ENCODE results near the gene RNF19B. TPM values are rescaled to one million over a fixed set of nuclear protein-coding genes. Genes with fewer than 3 reads are reported as not detected.
A peak's percentile ranks its signal among the peaks of the same experiment; 100 is the strongest.
"Not testable (repeated sequence)": the region's sequence is repeated elsewhere in the genome, so short reads cannot be mapped to it uniquely, and the experiment has no call there.

The RNF19B gene
- total RNA-seq, 1 donor from 2014 or later: 33.3 TPM

GRCh38 chr1:32973458-32973857 lies 8.8 kb upstream of the RNF19B start:
- DNase-seq (ENCODE audit: low spot score); ATAC-seq; intact Hi-C loops (cut with DNase I): not testable (repeated sequence)

- intact Hi-C loops (cut with DNase I): no loop called here
- DNase-seq (ENCODE audit: low spot score): peak; percentile 71
- ATAC-seq: peak; percentile 86
Observed at GRCh38 chr1:32972814-32973428, 8.3 kb upstream of the RNF19B start.

- intact Hi-C loops (cut with DNase I): no loop called here
- ATAC-seq (no peak), DNase-seq (ENCODE audit: low spot score) (no peak)
Observed at GRCh38 chr1:32971576-32971975, 7.0 kb upstream of the RNF19B start.

- ATAC-seq (no peak), DNase-seq (ENCODE audit: low spot score) (no peak)
- intact Hi-C loops (cut with DNase I): no loop called here
Observed at GRCh38 chr1:32971156-32971555, 6.5 kb upstream of the RNF19B start.

GRCh38 chr1:32969566-32969965 lies 5.0 kb upstream of the RNF19B start:
- DNase-seq (ENCODE audit: low spot score) (no peak), ATAC-seq (no peak)
- intact Hi-C loops (cut with DNase I): no loop called here

GRCh38 chr1:32967888-32968568 lies 3.4 kb upstream of the RNF19B start:
- DNase-seq (ENCODE audit: low spot score) (no peak), ATAC-seq (no peak)
- intact Hi-C loops (cut with DNase I): no loop called here

- ATAC-seq (no peak), DNase-seq (ENCODE audit: low spot score) (no peak)
- intact Hi-C loops (cut with DNase I): no loop called here
Observed at GRCh38 chr1:32966900-32967299, 2.3 kb upstream of the RNF19B start.

- DNase-seq (ENCODE audit: low spot score): no peak
- intact Hi-C loops (cut with DNase I): no loop called here
- no peak for ATAC-seq
Observed at GRCh38 chr1:32965251-32965747, 690 bp upstream of the RNF19B start.

GRCh38 chr1:32963746-32964460 lies 706 bp downstream of the RNF19B start:
- peak; percentile 71 for DNase-seq (ENCODE audit: low spot score)
- intact Hi-C loops (cut with DNase I): no loop called here
- ATAC-seq: peak; percentile 44

- ATAC-seq: no peak
Observed at GRCh38 chr1:32962248-32962896, 2.2 kb downstream of the RNF19B start.

GRCh38 chr1:32960819-32961355 lies 3.7 kb downstream of the RNF19B start:
- intact Hi-C loops (cut with DNase I): no loop called here
- DNase-seq (ENCODE audit: low spot score) (no peak), ATAC-seq (no peak)

More at GRCh38 chr1:32962248-32962896, 2.2 kb downstream of the RNF19B start:
- intact Hi-C loops (cut with DNase I): no loop called here
- DNase-seq (ENCODE audit: low spot score): no peak

- no peak for ATAC-seq
- intact Hi-C loops (cut with DNase I): no loop called here
- DNase-seq (ENCODE audit: low spot score): no peak
Observed at GRCh38 chr1:32960342-32960741, 4.3 kb downstream of the RNF19B start.

- intact Hi-C loops (cut with DNase I): no loop called here
- ATAC-seq (no peak), DNase-seq (ENCODE audit: low spot score) (no peak)
Observed at GRCh38 chr1:32958827-32959226, 5.8 kb downstream of the RNF19B start.

GRCh38 chr1:32957017-32957416 lies 7.6 kb downstream of the RNF19B start:
- intact Hi-C loops (cut with DNase I): no loop called here
- no peak for DNase-seq (ENCODE audit: low spot score)
- no peak for ATAC-seq

GRCh38 chr1:32954168-32954567 lies 10.4 kb downstream of the RNF19B start:
- no peak for ATAC-seq
- DNase-seq (ENCODE audit: low spot score): no peak
- intact Hi-C loops (cut with DNase I): no loop called here

- intact Hi-C loops (cut with DNase I): no loop called here
- no peak for ATAC-seq
- no peak for DNase-seq (ENCODE audit: low spot score)
Observed at GRCh38 chr1:32953495-32953894, 11.1 kb downstream of the RNF19B start.

GRCh38 chr1:32949519-32949918 lies 15.1 kb downstream of the RNF19B start:
- intact Hi-C loops (cut with DNase I): no loop called here
- no peak for DNase-seq (ENCODE audit: low spot score)
- ATAC-seq: no peak

- intact Hi-C loops (cut with DNase I): no loop called here
- no peak for DNase-seq (ENCODE audit: low spot score)
- ATAC-seq: peak; percentile 75
Observed at GRCh38 chr1:32948905-32949304, 15.7 kb downstream of the RNF19B start.

- ATAC-seq (no peak), DNase-seq (ENCODE audit: low spot score) (no peak)
- intact Hi-C loops (cut with DNase I): no loop called here
Observed at GRCh38 chr1:32948390-32948722, 16.3 kb downstream of the RNF19B start.
